Osteoblast (primary cell): ENCODE results near the gene FHIT. TPM values are rescaled to one million over a fixed set of nuclear protein-coding genes. Genes with fewer than 3 reads are reported as not detected.

ENCODE experiments used
- DNase-seq: peaks from one replicate; pipeline ENCODE4 v3.0.0; 2011; ENCODE audit warnings: low spot score, mixed read lengths; ENCODE audit not compliant: insufficient read length; ENCODE audit errors: missing footprints
- H2AFZ ChIP-seq: 2 replicates; pipeline ENCODE4 v1.6.0; 2011; ENCODE audit warnings: mild to moderate bottlenecking, low read length
- H3K27ac ChIP-seq: 2 replicates; pipeline ENCODE4 v1.5.1; 2011; ENCODE audit warnings: mild to moderate bottlenecking, low read depth, low read length, moderate library complexity
- H3K27me3 ChIP-seq: 2 replicates; pipeline ENCODE4 v1.6.0; 2012; ENCODE audit warnings: mild to moderate bottlenecking, control low read depth, inconsistent platforms, low read length, moderate library complexity; ENCODE audit not compliant: insufficient read depth
- H3K36me3 ChIP-seq: 2 replicates; pipeline ENCODE4 v1.5.1; 2011; ENCODE audit warnings: mild to moderate bottlenecking, low read length, control low read depth, moderate library complexity; ENCODE audit not compliant: insufficient read depth
- H3K4me1 ChIP-seq: 2 replicates; pipeline ENCODE4 v1.5.1; 2011; ENCODE audit warnings: mild to moderate bottlenecking, low read length, control low read depth, moderate library complexity; ENCODE audit not compliant: insufficient read depth
- H3K4me2 ChIP-seq: 2 replicates; pipeline ENCODE4 v1.6.0; 2011; ENCODE audit warnings: mild to moderate bottlenecking, low read length; ENCODE audit not compliant: insufficient read depth
- H3K4me3 ChIP-seq: fragments of 200-600 bp; sonication (generic); 3 replicates; pipeline ENCODE4 v1.5.1; 2012; ENCODE audit warnings: mild to moderate bottlenecking, low read length, inconsistent platforms; ENCODE audit not compliant: insufficient read depth
- H3K79me2 ChIP-seq: 2 replicates; pipeline ENCODE4 v1.6.0; 2012; ENCODE audit warnings: mild to moderate bottlenecking, low read length, control low read depth, inconsistent platforms; ENCODE audit not compliant: insufficient read depth
- H3K9me3 ChIP-seq: 2 replicates; pipeline ENCODE4 v1.5.1; 2011; ENCODE audit warnings: low read depth, low read length, control low read depth
- H4K20me1 ChIP-seq: 2 replicates; pipeline ENCODE4 v1.6.0; 2012; ENCODE audit warnings: mild to moderate bottlenecking, low read length, control low read depth; ENCODE audit not compliant: insufficient read depth
- total RNA-seq: library from RNA; depleted of rRNA; stranded (reverse); fragments of >200 nt; gene quantifications from 2 replicates; pipeline ENCODE4 v1.2.3, GENCODE V29; 2012
- TF ChIP-seq, protein P1 (sequence below): IDR thresholded peaks from 2 replicates; pipeline ENCODE4 v1.5.1; 2011; ENCODE audit warnings: mild to moderate bottlenecking, low read depth, low read length, moderate library complexity; ENCODE audit errors: extremely low read depth

Gene FHIT
- total RNA-seq, 1 donor = 3.3 TPM

DNA sequence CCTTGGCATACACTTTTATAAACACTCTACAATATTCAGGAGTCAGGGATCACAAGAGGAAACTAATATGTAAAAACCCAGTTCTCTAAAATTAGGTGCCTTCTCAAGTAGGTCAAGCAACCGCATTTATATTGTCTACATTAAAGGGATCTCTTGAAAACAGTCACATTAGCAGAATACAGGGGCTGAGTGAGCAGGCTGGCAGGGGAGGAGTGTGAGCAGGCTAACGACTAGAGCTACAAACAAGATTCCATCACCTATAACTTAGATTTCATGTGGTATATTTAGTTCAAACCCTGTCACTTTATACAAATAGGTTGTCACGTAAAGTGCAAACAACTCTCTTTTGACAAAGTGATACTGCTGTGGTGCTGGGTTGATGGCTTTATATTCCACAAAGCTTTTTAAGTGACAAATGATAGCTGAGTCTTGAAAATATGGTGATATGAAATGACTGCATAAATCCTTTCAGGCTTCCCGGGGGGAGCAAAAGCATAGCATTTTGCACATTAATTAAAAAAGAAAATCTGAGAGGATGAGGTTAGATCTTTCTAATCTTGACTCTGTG, 937.9 kb downstream of the FHIT start:
- no peaks in the 10 kb centered on the region for H3K27me3 ChIP-seq
- H4K20me1 ChIP-seq = no peaks in the 10 kb centered on the region
- H3K9me3 ChIP-seq = no peaks in the 10 kb centered on the region
- H2AFZ ChIP-seq = no peak overlapping the region
- no peak overlapping the region for H3K4me3 ChIP-seq
- H3K4me1 ChIP-seq = no peaks in the 10 kb centered on the region
- H3K79me2 ChIP-seq = no peaks in the 10 kb centered on the region
- H3K27ac ChIP-seq = no peak overlapping the region
- no peaks in the 10 kb centered on the region for H3K36me3 ChIP-seq
- H3K4me2 ChIP-seq = no peak overlapping the region
- TF ChIP-seq, protein P1, sequence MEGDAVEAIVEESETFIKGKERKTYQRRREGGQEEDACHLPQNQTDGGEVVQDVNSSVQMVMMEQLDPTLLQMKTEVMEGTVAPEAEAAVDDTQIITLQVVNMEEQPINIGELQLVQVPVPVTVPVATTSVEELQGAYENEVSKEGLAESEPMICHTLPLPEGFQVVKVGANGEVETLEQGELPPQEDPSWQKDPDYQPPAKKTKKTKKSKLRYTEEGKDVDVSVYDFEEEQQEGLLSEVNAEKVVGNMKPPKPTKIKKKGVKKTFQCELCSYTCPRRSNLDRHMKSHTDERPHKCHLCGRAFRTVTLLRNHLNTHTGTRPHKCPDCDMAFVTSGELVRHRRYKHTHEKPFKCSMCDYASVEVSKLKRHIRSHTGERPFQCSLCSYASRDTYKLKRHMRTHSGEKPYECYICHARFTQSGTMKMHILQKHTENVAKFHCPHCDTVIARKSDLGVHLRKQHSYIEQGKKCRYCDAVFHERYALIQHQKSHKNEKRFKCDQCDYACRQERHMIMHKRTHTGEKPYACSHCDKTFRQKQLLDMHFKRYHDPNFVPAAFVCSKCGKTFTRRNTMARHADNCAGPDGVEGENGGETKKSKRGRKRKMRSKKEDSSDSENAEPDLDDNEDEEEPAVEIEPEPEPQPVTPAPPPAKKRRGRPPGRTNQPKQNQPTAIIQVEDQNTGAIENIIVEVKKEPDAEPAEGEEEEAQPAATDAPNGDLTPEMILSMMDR = no peak
- no peak for DNase-seq

DNA sequence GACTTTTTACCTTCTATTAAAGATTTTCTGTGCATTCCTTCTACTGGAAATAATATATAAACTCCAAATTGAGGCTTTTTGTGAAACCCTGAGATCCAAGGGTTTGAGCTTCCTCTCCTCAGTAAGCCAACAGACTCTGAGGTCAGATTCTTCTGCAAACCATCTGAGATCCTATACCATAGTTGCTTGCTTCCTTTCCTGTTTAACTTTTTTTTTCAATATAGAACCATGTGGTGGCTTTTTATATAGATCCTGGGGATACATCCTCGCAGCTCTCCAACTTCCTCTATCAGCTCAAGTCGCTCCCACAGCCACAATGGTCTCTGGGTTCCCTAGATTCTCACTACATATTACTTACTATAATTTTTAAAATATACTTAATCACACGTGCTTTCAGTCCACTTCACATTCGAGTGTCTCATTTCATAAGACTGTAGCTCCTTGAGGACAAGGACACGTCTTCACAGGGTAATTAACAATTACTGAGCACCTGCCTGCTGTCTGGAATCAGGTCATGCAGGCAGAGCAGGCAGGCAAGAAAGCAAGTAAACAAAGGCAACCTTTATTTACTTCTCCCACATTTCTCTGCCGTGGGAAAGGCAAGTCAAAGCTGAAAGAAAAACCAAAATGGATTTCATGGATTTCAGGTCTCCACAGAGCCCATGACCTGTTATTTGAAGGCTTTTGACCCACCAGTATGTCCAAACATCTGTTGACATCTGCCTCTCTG, 941.5 kb downstream of the FHIT start:
- Histone ChIP-seq H3K4me3 (no peak overlapping the region), H2AFZ (no peak overlapping the region), H3K27me3 (no peaks in the 10 kb centered on the region), H4K20me1 (no peaks in the 10 kb centered on the region), H3K36me3 (no peaks in the 10 kb centered on the region), H3K9me3 (no peaks in the 10 kb centered on the region), H3K79me2 (no peaks in the 10 kb centered on the region), H3K4me2 (no peak overlapping the region), H3K27ac (no peak overlapping the region), H3K4me1 (no peaks in the 10 kb centered on the region)
- no peak for DNase-seq
- TF ChIP-seq, protein P1 = no peak

DNA sequence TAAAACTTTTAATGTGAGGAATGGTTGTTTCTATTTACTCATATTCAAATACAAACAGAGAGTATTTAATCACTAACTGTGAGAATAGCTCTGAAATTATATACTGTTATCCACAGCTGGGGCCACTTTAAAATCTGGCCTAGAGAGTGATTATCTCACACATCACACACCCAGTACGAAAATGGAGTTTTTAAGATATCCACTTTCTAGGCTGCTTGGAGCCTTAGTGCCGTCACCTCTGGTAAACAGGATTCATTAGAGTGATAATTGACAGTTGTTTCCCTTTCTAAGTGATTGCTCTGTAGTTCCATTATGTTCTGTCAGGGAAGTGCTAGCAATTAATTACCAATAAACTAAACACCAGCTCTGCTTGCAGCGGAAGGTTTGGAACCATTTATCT, 942.4 kb downstream of the FHIT start:
- no peak overlapping the region for H3K4me2 ChIP-seq
- H3K79me2 ChIP-seq = no peaks in the 10 kb centered on the region
- H3K4me1 ChIP-seq = no peaks in the 10 kb centered on the region
- H2AFZ ChIP-seq = no peak overlapping the region
- no peaks in the 10 kb centered on the region for H3K9me3 ChIP-seq
- H4K20me1 ChIP-seq = no peaks in the 10 kb centered on the region
- no peaks in the 10 kb centered on the region for H3K27me3 ChIP-seq
- TF ChIP-seq, protein P1 = no peak
- no peak for DNase-seq
- H3K36me3 ChIP-seq = no peaks in the 10 kb centered on the region
- no peak overlapping the region for H3K27ac ChIP-seq
- no peak overlapping the region for H3K4me3 ChIP-seq

DNA sequence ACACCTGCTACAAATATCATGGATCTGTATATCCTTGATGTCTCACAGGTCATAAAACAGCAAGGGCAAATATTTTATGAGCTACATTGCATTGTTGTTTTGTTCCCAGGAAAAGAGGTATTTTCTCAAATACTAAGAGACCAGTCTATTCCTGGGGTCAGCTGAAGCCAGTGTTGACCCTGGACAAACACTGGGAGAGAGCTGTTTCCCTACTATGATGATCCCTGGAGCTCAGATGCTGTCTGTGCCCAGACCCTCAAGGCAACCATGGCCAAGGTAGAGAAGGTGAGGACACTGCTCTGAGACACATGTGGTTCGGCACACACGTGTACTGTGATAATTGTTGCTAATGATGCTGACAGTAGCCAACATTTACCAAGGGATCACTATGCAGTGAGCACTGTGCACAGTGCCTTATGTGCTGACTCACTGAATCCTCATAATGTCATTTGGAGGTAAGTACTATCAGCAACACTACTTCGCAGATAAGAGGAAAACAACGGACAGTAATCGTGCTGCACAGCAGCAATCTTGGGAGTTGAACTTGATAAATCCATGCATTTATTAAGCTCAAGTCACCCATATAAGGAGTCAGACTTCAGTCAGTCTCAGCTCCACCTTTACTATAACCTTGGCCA, 943.6 kb downstream of the FHIT start:
- no peak overlapping the region for H3K4me3 ChIP-seq
- no peak for DNase-seq
- H3K9me3 ChIP-seq = no peaks in the 10 kb centered on the region
- no peaks in the 10 kb centered on the region for H3K27me3 ChIP-seq
- H4K20me1 ChIP-seq = no peaks in the 10 kb centered on the region
- H3K4me2 ChIP-seq = no peak overlapping the region
- H3K27ac ChIP-seq = no peak overlapping the region
- H2AFZ ChIP-seq = no peak overlapping the region
- no peaks in the 10 kb centered on the region for H3K4me1 ChIP-seq
- H3K36me3 ChIP-seq = no peaks in the 10 kb centered on the region
- no peaks in the 10 kb centered on the region for H3K79me2 ChIP-seq
- TF ChIP-seq, protein P1 = no peak
